Fibroblast of skin of left biceps (primary cell): ENCODE results near the gene STX16.

Experiments
- DNase-seq, 2 experiments: peaks; one replicate each; pipeline ENCODE4 v3.0.0-alpha.2; 2013; ENCODE audit warnings: low read depth in 2 of 2

The STX16 gene

GRCh38 chr20:58710481-58711265 is 59.6 kb downstream of the STX16 start:
- no peak for DNase-seq

GRCh38 chr20:58711266-58712051 is 60.4 kb downstream of the STX16 start:
- no peak for DNase-seq

GRCh38 chr20:58712151-58712791 is 61.2 kb downstream of the STX16 start:
- DNase-seq, result no peak

GRCh38 chr20:58712806-58713731 is 62.0 kb downstream of the STX16 start:
- no peak for DNase-seq

GRCh38 chr20:58713801-58714339 is 62.8 kb downstream of the STX16 start:
- DNase-seq, result no peak

GRCh38 chr20:58714340-58714922 is 63.3 kb downstream of the STX16 start:
- no peak for DNase-seq

- DNase-seq, result no peak
Observed at GRCh38 chr20:58714923-58715351, 63.9 kb downstream of the STX16 start.

- DNase-seq, result no peak
Observed at GRCh38 chr20:58715391-58715800, 64.3 kb downstream of the STX16 start.

GRCh38 chr20:58715801-58716475 is 64.9 kb downstream of the STX16 start:
- no peak for DNase-seq

GRCh38 chr20:58716476-58717277 is 65.6 kb downstream of the STX16 start:
- DNase-seq, result no peak

- DNase-seq, result no peak
Observed at GRCh38 chr20:58717278-58718091, 66.4 kb downstream of the STX16 start.

GRCh38 chr20:58718121-58718563 is 67.1 kb downstream of the STX16 start:
- no peak for DNase-seq

GRCh38 chr20:58718729-58719128 is 67.6 kb downstream of the STX16 start:
- DNase-seq, result no peak

GRCh38 chr20:58719258-58719657 is 68.2 kb downstream of the STX16 start:
- DNase-seq, result no peak

GRCh38 chr20:58719971-58720371 is 68.9 kb downstream of the STX16 start:
- no peak for DNase-seq

- DNase-seq, result no peak
Observed at GRCh38 chr20:58720890-58721289, 69.8 kb downstream of the STX16 start.

- no peak for DNase-seq
Observed at GRCh38 chr20:58721951-58722778, 71.1 kb downstream of the STX16 start.
